Measurements from ENCODE around the gene BANP. TPM values are rescaled to one million over a fixed set of nuclear protein-coding genes. Genes with fewer than 3 reads are reported as not detected.
"Not testable (repeated sequence)": the region's sequence is repeated elsewhere in the genome, so short reads cannot be mapped to it uniquely, and the experiment has no call there.

Gene BANP
- total RNA-seq, 1 donor from 2014 or later: 18.8 TPM

- DNase-seq (ENCODE audit: low read depth in 2 of 2): no peak
These were observed 42.7 kb downstream of the BANP start for GRCh38 chr16:87993901-87994300.

- no peak for DNase-seq (ENCODE audit: low read depth in 2 of 2)
These were observed 44.4 kb downstream of the BANP start for GRCh38 chr16:87995644-87996043.

GRCh38 chr16:87996962-87997880 is 46.0 kb downstream of the BANP start:
- no peak for DNase-seq (ENCODE audit: low read depth in 2 of 2)

GRCh38 chr16:87998184-87998793 is 47.1 kb downstream of the BANP start:
- DNase-seq (ENCODE audit: low read depth in 2 of 2): not testable (repeated sequence)

GRCh38 chr16:87998992-87999391 is 47.8 kb downstream of the BANP start:
- not testable (repeated sequence) for DNase-seq (ENCODE audit: low read depth in 2 of 2)

DNA sequence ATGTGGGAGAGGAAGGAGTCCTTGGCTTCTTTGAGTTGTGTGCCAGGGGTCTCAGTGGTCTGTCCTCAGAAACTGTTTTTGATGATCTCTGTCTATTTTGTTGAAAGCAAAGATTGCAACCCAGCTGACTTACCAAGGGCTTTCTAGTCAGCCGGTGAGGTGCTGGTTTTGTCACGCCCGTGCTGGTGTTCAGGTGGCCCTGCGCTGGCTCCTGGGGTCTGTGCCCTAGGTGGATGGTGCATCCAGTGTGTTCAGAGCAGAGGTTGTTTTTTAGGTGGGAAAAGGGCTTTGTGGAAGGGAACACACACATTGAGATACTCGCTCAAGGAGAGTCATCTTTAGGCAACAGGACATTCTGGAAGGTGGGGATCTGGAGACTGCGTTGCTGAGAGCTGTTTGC is 51.0 kb downstream of the BANP start:
- DNase-seq (ENCODE audit: low read depth in 2 of 2): no peak

DNA sequence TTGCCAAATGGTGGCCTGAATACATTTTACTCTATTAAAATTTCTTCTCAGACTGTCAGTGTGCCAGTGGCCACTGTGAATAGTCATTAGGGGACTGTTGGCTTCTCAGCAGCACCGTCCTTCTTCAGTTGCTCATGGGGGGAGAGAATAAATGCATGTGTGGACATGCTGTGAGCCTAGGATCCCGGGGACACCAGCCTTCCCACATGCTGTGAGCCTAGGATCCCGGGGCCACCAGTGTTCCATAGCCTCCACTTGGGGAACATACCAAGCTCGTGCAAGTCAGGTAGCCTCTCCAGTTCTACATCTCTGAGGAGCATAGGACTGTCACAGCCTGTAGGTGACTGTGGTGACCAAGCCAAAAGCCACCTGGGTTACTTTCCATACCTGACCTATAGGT is 51.5 kb downstream of the BANP start:
- DNase-seq (ENCODE audit: low read depth in 2 of 2): no peak

GRCh38 chr16:88003316-88003715 is 52.1 kb downstream of the BANP start:
- DNase-seq (ENCODE audit: low read depth in 2 of 2): no peak

- no peak for DNase-seq (ENCODE audit: low read depth in 2 of 2)
These were observed 52.5 kb downstream of the BANP start for GRCh38 chr16:88003736-88004135.

- DNase-seq (ENCODE audit: low read depth in 2 of 2): no peak
These were observed 53.2 kb downstream of the BANP start for GRCh38 chr16:88004391-88004790.

- no peak for DNase-seq (ENCODE audit: low read depth in 2 of 2)
These were observed 53.9 kb downstream of the BANP start for GRCh38 chr16:88005181-88005581.

GRCh38 chr16:88005968-88006367 is 54.7 kb downstream of the BANP start:
- DNase-seq (ENCODE audit: low read depth in 2 of 2): no peak

- DNase-seq (ENCODE audit: low read depth in 2 of 2): peak; percentile 27 to 50
These were observed 56.1 kb downstream of the BANP start for GRCh38 chr16:88007321-88007731.

DNA sequence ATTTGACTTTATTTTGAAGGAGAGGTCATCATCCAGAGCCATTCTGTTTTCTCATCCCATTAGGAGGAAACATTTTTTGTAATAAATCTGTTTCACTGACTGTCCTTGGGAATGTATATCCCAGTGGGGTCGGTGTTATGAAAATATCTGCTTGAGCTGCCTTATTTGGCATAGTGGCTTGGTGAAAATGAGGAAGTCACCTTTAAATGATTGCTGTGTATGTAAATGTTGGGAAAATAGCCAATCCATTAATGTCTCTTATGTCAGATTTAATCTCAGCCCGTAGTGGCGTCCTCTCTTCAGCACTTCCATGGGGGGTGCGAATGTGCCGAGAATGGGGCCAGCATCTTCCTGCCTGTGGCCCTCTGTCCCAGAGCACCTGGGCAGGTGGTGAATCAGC is 57.6 kb downstream of the BANP start:
- DNase-seq (ENCODE audit: low read depth in 2 of 2): no peak

GRCh38 chr16:88009563-88010342 is 58.5 kb downstream of the BANP start:
- DNase-seq (ENCODE audit: low read depth in 2 of 2): no peak

- DNase-seq (ENCODE audit: low read depth in 2 of 2): no peak
These were observed 59.2 kb downstream of the BANP start for GRCh38 chr16:88010343-88010967.

- DNase-seq (ENCODE audit: low read depth in 2 of 2): no peak
These were observed 59.8 kb downstream of the BANP start for GRCh38 chr16:88010968-88011483.

DNA sequence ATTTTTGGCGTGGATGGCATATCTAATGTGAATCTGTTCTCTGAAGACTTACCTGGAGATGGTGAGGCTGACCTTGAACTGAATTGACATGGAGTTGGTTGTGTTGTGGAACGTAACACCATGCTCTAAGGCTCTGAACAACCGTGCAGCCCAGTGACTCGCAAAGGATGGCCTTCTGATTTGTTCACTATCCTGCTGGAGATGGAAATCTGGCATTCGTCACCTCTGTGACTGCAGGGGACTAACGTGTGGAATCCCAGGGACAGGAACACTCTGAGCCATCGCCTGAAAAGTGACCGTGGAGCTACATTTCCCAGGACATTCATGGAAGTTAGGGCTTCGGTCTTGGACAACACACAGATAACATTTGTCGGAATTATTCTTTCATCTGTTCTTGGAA is 61.1 kb downstream of the BANP start:
- no peak for DNase-seq (ENCODE audit: low read depth in 2 of 2)

DNA sequence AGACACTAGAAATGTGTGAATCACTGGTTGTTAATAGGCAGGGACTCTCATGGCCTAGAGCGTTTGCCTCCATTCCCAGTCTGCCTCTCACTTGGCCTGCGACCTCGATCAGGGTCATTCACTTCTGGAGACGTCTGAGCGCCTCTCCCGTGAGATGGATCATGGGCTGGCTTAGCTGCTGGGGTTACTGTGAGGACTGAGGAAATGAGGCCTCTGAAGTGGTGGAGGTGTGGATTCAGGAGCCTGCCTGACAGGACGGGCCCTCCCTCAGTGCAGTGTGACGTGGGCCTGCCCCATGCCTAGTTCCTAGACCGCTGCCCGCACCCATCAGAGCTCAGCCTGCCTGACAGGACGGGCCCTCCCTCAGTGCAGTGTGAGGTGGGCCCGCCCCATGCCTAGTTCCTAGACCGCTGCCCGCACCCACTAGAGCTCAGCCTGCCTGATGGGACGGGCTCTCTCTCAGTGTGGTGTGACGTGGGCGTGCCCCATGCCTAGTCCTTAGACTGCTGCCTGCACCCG is 61.9 kb downstream of the BANP start:
- peak in 1 of 2 donors; percentile 25 for DNase-seq (ENCODE audit: low read depth in 2 of 2)

GRCh38 chr16:88013766-88014251 is 62.6 kb downstream of the BANP start:
- DNase-seq (ENCODE audit: low read depth in 2 of 2): peak in 1 of 2 donors; percentile 23

GRCh38 chr16:88014252-88014781 is 63.1 kb downstream of the BANP start:
- no peak for DNase-seq (ENCODE audit: low read depth in 2 of 2)
